ENCODE data around the gene C14orf39. TPM values are rescaled to one million over a fixed set of nuclear protein-coding genes. Genes with fewer than 3 reads are reported as not detected.

The C14orf39 gene
- total and polyA plus RNA-seq, 12 donors = 0.24 to 0.91 (median 0.40) TPM; not detected in 7

GRCh38 chr14:60510951-60511599 lies 25.2 kb upstream of the C14orf39 start:
- intact Hi-C loops (cut with DNase I) = no loop called here
- Histone ChIP-seq H3K36me3 (replicated peaks in 1 of 2) (no peaks in the 10 kb centered on the region), H3K27me3 (peaks cover 99% of the 10 kb centered on the region), H3K4me1 (replicated peaks in 1 of 2) (peaks cover 8 to 27% of the 10 kb centered on the region in 2 donors), H3K27ac (no peak overlapping the region), H3K9me3 (replicated peaks in 1 of 3) (no peaks in the 10 kb centered on the region), H3K4me3 (no peak overlapping the region)
- 5 to 11% (median 8%) methylated on average over 24 to 49 of the region's 49 CpGs for WGBS, 4 donors
- no peak for DNase-seq
- TF ChIP-seq CTCF (IDR thresholded peaks at IDR 0.05) = no peak
- TF ChIP-seq POLR2A (IDR thresholded peaks at IDR 0.05) = no peak

- Histone ChIP-seq H3K27ac (no peak overlapping the region), H3K27me3 (peaks cover 95% of the 10 kb centered on the region), H3K36me3 (replicated peaks in 1 of 2) (no peaks in the 10 kb centered on the region), H3K4me1 (replicated peaks in 1 of 2) (peaks cover 8 to 27% of the 10 kb centered on the region in 2 donors), H3K4me3 (no peak overlapping the region), H3K9me3 (replicated peaks in 1 of 3) (no peaks in the 10 kb centered on the region)
- no peak for TF ChIP-seq CTCF (IDR thresholded peaks at IDR 0.05)
- TF ChIP-seq POLR2A (IDR thresholded peaks at IDR 0.05) = no peak
- no peak for DNase-seq
- 7 to 11% (median 7%) methylated on average over 22 to 35 of the region's 35 CpGs for WGBS, 4 donors
- intact Hi-C loops (cut with DNase I) = no loop called here
Observed at GRCh38 chr14:60510254-60510950, 24.5 kb upstream of the C14orf39 start.

GRCh38 chr14:60509438-60510253 lies 23.8 kb upstream of the C14orf39 start:
- 0 to 7% (median 4%) methylated on average over 4 to 58 of the region's 58 CpGs for WGBS, 4 donors
- no peaks in the 10 kb centered on the region for H3K9me3 ChIP-seq (replicated peaks in 1 of 3)
- no peak overlapping the region for H3K27ac ChIP-seq
- peaks cover 1 to 20% of the 10 kb centered on the region in 2 donors for H3K4me1 ChIP-seq (replicated peaks in 1 of 2)
- DNase-seq = no peak
- TF ChIP-seq CTCF (IDR thresholded peaks at IDR 0.05) (no peak), POLR2A (IDR thresholded peaks at IDR 0.05) (no peak)
- no peaks in the 10 kb centered on the region for H3K36me3 ChIP-seq (replicated peaks in 1 of 2)
- intact Hi-C loops (cut with DNase I) = no loop called here
- no peak overlapping the region for H3K4me3 ChIP-seq
- peaks cover 89% of the 10 kb centered on the region for H3K27me3 ChIP-seq
